ENCODE data around the gene TUBB6. TPM values are rescaled to one million over a fixed set of nuclear protein-coding genes. Genes with fewer than 3 reads are reported as not detected.

The TUBB6 gene
- total RNA-seq, 4 donors from 2014 or later = 316 to 921 (median 720) TPM

- TF ChIP-seq CTCF (IDR thresholded peaks at IDR 0.05) = no peak
- ATAC-seq (ENCODE audit: low FRiP score) = no peak
These were observed 30.3 kb downstream of the TUBB6 start for GRCh38 chr18:12338382-12338781.

GRCh38 chr18:12340945-12341660 is 33.1 kb downstream of the TUBB6 start:
- ATAC-seq (ENCODE audit: low FRiP score) (no peak), DNase-seq (ENCODE audit: low spot score) (no peak)
- TF ChIP-seq CTCF (IDR thresholded peaks at IDR 0.05) = no peak

More at GRCh38 chr18:12338382-12338781, 30.3 kb downstream of the TUBB6 start:
- DNase-seq (ENCODE audit: low spot score) = no peak

DNA sequence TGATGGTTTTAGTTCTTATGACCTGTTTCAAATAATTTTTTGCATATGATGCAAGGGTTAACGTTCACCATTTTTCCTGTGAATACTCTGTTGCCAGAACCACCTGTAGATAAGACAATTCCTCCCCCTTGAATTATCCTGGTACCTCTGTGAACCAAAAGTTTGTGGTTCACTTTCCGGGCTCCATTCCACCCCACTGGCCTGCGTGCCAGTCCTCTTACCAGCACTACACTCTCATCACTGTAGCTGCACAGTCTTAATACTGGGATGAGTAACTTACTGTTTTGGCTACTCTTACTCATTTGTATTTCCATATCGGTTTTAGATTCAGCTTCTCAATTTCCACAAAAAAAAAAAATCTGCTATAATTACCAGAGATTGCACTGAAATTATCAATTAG is 34.6 kb downstream of the TUBB6 start:
- DNase-seq (ENCODE audit: low spot score) = no peak
- no peak for TF ChIP-seq CTCF (IDR thresholded peaks at IDR 0.05)
- no peak for ATAC-seq (ENCODE audit: low FRiP score)

GRCh38 chr18:12345491-12346239 is 37.6 kb downstream of the TUBB6 start:
- no peak for TF ChIP-seq CTCF (IDR thresholded peaks at IDR 0.05)
- ATAC-seq (ENCODE audit: low FRiP score) (no peak), DNase-seq (ENCODE audit: low spot score) (no peak)

- no peak for ATAC-seq (ENCODE audit: low FRiP score)
- no peak for TF ChIP-seq CTCF (IDR thresholded peaks at IDR 0.05)
- no peak for DNase-seq (ENCODE audit: low spot score)
These were observed 38.2 kb downstream of the TUBB6 start for GRCh38 chr18:12346240-12346565.

DNA sequence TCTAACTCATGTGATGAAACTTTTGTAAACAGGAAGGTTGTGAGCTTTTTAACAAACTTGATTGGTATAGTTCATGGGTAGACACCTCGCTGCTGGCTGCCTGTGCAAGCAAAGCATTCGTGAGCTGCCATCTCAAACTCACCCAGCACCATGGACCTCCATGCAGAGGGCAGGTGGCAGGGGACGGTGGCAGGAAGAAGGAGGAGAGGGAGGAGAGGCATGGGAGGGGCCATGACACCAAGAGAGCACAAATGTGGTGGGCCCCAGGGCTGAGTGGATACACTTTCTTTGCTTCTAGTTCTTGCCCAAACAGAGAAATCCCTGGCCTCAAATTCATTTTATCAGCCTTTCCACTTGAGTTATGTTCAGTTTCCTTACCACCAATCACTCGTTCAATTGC is 39.9 kb downstream of the TUBB6 start:
- DNase-seq (ENCODE audit: low spot score) (no peak), ATAC-seq (ENCODE audit: low FRiP score) (no peak)
- no peak for TF ChIP-seq CTCF (IDR thresholded peaks at IDR 0.05)

DNA sequence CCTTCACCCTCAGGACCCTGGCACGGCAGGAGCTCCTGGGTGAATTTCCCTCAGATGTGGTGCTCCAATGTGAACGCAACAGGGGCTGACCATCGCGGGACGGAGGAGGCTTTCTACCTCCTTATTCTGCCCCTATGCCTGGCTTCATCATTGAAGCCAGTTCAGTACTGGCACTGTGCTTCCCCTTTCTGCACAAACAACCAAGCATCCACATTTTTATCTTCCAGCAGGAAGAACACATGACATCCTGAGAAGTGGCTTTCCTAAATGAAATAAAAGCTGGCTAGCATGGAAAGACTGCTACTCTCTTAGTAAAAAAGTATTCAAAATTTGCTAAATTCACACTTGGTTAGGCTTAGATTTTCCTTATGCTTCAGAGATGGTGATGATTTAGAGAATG is 44.1 kb downstream of the TUBB6 start:
- no peak for TF ChIP-seq CTCF (IDR thresholded peaks at IDR 0.05)
- no peak for ATAC-seq (ENCODE audit: low FRiP score)
- no peak for DNase-seq (ENCODE audit: low spot score)
